MM.1S (cell line): ENCODE results near the gene CHCHD6.

Source experiments
- CTCF ChIP-seq: fragments of 300-600 bp; sonication (generic); IDR thresholded peaks from 2 replicates; pipeline ENCODE4 v1.5.1; 2016; ENCODE audit warnings: antibody characterized with exemption, low read length, mixed read lengths
- EZH2 ChIP-seq: fragments of 300-600 bp; sonication (generic); optimal IDR thresholded peaks from 2 replicates; pipeline ENCODE3; 2017; ENCODE audit warnings: low read depth, mild to moderate bottlenecking, antibody characterized with exemption, low read length, mixed read lengths
- EZH2phosphoT487 ChIP-seq: fragments of 300-600 bp; sonication (generic); IDR thresholded peaks from 2 replicates; pipeline ENCODE4 v1.6.1; 2018; ENCODE audit warnings: antibody characterized with exemption, low read length

GRCh38 chr3:127002195-127003174 lies 298.4 kb downstream of the CHCHD6 start:
- TF ChIP-seq EZH2 (no peak), CTCF (no peak), EZH2phosphoT487 (no peak)
